HL-60 (cell line): ENCODE results near the gene GALNT12.

Experiments
- DNase-seq, 2 experiments: peaks; one replicate each; pipeline ENCODE4 v3.0.0-alpha.2; 2010 to 2020; ENCODE audit warnings: low read depth in 1 of 2, low spot score in 1 of 2
- H3K27ac ChIP-seq: fragments of 250-450 bp; sonication (Bioruptor Pico); replicated peaks from 2 replicates; pipeline ENCODE4 v1.5.1; 2020; ENCODE audit warnings: mild to moderate bottlenecking, moderate library complexity
- H3K27me3 ChIP-seq: fragments of 250-450 bp; sonication (Bioruptor Pico); 2 replicates; pipeline ENCODE4 v1.5.1; 2021; ENCODE audit warnings: mild to moderate bottlenecking, moderate library complexity; ENCODE audit not compliant: insufficient read depth, poor library complexity, severe bottlenecking
- H3K4me3 ChIP-seq: replicated peaks from 2 replicates; pipeline ENCODE4 v1.5.1; 2011; ENCODE audit warnings: mild to moderate bottlenecking, control low read depth, low read length; ENCODE audit not compliant: insufficient read depth
- GABPA ChIP-seq: IDR thresholded peaks from 2 replicates; pipeline ENCODE4 v1.6.1; 2012; ENCODE audit warnings: low read depth
- POLR2AphosphoS5 ChIP-seq: IDR thresholded peaks from 2 replicates; pipeline ENCODE4 v1.6.1; 2012; ENCODE audit warnings: low read depth
- SPI1 ChIP-seq: IDR thresholded peaks from 2 replicates; pipeline ENCODE4 v1.6.1; 2012; ENCODE audit warnings: low read depth, mild to moderate bottlenecking, borderline replicate concordance
- TF ChIP-seq, protein P1 (sequence below): IDR thresholded peaks from one replicate; pipeline ENCODE4 v1.5.1; 2011; ENCODE audit warnings: low read length, control low read depth, inconsistent platforms; ENCODE audit not compliant: insufficient read depth
- TF ChIP-seq, protein P2 (sequence below): IDR thresholded peaks from 2 replicates; pipeline ENCODE4 v1.6.1; 2012; ENCODE audit warnings: low read depth; ENCODE audit not compliant: insufficient replicate concordance

Gene GALNT12

DNA sequence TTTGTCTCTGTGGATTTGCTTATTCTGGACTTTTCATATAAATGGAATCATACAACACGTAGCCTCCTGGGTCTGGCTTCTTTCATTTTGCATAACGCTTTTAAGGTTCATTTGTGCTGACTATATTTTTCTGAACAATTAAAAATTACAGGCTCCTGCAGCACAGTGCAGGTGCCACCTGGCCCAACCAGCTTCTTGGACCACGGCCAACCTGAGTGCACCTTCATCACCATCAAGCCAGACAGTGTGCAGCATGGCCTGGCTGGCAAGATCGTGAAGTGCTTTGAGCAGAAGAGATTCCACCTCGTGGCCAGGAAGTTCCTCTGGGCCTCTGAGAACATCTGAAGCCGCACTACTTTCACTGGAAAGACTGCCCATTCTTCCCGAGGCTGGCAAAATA is 82.8 kb downstream of the GALNT12 start:
- TF ChIP-seq GABPA (no peak), SPI1 (no peak), POLR2AphosphoS5 (no peak)
- TF ChIP-seq, protein P1, sequence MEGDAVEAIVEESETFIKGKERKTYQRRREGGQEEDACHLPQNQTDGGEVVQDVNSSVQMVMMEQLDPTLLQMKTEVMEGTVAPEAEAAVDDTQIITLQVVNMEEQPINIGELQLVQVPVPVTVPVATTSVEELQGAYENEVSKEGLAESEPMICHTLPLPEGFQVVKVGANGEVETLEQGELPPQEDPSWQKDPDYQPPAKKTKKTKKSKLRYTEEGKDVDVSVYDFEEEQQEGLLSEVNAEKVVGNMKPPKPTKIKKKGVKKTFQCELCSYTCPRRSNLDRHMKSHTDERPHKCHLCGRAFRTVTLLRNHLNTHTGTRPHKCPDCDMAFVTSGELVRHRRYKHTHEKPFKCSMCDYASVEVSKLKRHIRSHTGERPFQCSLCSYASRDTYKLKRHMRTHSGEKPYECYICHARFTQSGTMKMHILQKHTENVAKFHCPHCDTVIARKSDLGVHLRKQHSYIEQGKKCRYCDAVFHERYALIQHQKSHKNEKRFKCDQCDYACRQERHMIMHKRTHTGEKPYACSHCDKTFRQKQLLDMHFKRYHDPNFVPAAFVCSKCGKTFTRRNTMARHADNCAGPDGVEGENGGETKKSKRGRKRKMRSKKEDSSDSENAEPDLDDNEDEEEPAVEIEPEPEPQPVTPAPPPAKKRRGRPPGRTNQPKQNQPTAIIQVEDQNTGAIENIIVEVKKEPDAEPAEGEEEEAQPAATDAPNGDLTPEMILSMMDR, result no peak
- TF ChIP-seq, protein P2, sequence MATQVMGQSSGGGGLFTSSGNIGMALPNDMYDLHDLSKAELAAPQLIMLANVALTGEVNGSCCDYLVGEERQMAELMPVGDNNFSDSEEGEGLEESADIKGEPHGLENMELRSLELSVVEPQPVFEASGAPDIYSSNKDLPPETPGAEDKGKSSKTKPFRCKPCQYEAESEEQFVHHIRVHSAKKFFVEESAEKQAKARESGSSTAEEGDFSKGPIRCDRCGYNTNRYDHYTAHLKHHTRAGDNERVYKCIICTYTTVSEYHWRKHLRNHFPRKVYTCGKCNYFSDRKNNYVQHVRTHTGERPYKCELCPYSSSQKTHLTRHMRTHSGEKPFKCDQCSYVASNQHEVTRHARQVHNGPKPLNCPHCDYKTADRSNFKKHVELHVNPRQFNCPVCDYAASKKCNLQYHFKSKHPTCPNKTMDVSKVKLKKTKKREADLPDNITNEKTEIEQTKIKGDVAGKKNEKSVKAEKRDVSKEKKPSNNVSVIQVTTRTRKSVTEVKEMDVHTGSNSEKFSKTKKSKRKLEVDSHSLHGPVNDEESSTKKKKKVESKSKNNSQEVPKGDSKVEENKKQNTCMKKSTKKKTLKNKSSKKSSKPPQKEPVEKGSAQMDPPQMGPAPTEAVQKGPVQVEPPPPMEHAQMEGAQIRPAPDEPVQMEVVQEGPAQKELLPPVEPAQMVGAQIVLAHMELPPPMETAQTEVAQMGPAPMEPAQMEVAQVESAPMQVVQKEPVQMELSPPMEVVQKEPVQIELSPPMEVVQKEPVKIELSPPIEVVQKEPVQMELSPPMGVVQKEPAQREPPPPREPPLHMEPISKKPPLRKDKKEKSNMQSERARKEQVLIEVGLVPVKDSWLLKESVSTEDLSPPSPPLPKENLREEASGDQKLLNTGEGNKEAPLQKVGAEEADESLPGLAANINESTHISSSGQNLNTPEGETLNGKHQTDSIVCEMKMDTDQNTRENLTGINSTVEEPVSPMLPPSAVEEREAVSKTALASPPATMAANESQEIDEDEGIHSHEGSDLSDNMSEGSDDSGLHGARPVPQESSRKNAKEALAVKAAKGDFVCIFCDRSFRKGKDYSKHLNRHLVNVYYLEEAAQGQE, result no peak
- Histone ChIP-seq H3K27me3 (no peaks in the 10 kb centered on the region), H3K27ac (no peak overlapping the region), H3K4me3 (no peak overlapping the region)
- DNase-seq, result no peak

DNA sequence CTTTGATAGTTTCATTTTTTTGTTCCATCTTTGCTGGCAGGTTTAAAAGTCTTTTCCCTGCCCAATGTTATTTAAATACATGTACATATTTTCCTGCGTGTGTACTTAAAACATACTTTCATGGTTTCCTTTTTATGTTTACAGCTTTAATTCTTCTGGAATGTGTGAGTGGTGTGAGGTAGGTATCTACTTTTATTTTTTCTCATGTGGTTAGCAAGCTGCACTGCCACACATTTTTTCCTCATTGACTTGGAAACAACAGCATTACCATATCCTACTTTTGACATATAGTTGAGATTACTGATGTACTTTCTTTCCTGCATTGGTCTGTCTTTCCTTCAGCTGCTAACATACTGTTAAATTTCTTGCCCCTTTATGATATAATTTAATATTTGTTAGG is 84.8 kb downstream of the GALNT12 start:
- Histone ChIP-seq H3K27me3 (no peaks in the 10 kb centered on the region), H3K4me3 (no peak overlapping the region), H3K27ac (no peak overlapping the region)
- TF ChIP-seq SPI1, result no peak
- TF ChIP-seq, protein P1, result no peak
- TF ChIP-seq POLR2AphosphoS5, result no peak
- TF ChIP-seq GABPA, result no peak
- TF ChIP-seq, protein P2, result no peak
- no peak for DNase-seq

DNA sequence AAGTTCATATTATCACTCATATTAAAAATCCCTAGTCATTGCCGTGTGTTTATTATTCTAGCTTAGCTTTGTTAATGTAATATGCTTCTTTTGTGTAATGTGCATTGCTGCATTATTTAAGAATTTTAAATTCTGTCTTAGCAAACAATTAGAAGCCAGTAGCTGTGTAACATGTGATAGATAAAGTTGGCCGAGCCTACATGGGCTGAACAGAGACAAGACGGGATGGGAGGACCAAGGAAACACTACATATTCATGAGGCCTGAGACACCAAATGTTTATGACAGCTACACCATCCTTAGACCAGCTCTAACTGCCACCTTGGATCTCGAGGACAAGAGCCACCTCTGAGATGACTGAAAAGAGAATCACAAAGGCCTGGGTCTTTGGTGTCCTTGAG is 85.2 kb downstream of the GALNT12 start:
- no peak for DNase-seq
- Histone ChIP-seq H3K4me3 (no peak overlapping the region), H3K27me3 (no peaks in the 10 kb centered on the region), H3K27ac (no peak overlapping the region)
- TF ChIP-seq GABPA, result no peak
- TF ChIP-seq SPI1, result no peak
- no peak for TF ChIP-seq POLR2AphosphoS5
- TF ChIP-seq, protein P1, result no peak
- TF ChIP-seq, protein P2, result no peak
